ENCODE results near the gene CXCL3.

The CXCL3 gene

DNA sequence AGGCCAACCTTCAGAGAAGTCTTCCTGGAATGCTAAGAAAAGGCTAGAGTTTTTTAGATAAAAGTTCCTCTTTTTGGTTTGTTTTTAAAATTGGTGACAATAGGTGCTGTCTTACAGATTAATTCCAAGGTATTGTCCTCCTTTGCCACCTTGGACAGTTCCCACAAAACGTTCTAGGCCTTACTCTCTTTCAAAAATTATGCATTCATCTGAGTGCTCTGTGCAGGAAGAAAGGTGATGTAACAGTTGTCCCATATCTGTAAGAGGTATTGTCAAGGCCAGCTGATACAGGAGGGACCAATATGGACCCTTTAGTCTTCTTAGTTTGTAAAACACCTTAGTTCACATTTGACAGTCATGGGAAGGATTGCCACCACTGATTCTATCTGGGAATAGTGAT lies 24.2 kb downstream of the CXCL3 start:
- no peak for DNase-seq (ENCODE audit: low read depth, low spot score)

- DNase-seq (ENCODE audit: low read depth, low spot score) = no peak
Observed at GRCh38 chr4:74013264-74013663, 25.2 kb downstream of the CXCL3 start.

- no peak for DNase-seq (ENCODE audit: low read depth, low spot score)
Observed at GRCh38 chr4:74012130-74012529, 26.4 kb downstream of the CXCL3 start.

- DNase-seq (ENCODE audit: low read depth, low spot score) = no peak
Observed at GRCh38 chr4:74009307-74009706, 29.2 kb downstream of the CXCL3 start.

DNA sequence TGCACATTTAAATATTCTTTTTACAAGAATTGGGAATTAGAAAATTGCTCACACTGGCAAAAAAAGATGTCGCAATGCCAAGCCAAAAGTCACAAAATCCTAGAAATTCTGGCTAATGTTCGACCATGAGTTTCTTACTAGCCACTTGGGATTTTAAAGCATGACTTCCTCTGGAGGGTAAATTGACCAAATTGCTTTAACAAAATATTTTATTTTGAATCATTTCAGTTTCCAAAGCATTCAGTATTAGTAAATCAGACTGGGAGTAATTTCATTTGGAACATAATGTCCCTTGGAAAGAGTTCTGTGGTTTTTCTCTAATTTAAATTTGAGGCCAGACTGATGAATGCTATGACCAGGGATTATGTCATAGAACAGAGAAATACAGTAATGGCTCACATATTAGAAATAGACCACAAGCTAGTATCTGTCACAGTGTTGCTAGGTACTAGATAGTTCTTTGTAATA lies 32.4 kb downstream of the CXCL3 start:
- DNase-seq (ENCODE audit: low read depth, low spot score) = no peak

GRCh38 chr4:74005528-74005927 lies 33.0 kb downstream of the CXCL3 start:
- DNase-seq (ENCODE audit: low read depth, low spot score) = no peak

GRCh38 chr4:74004668-74005067 lies 33.8 kb downstream of the CXCL3 start:
- no peak for DNase-seq (ENCODE audit: low read depth, low spot score)

- no peak for DNase-seq (ENCODE audit: low read depth, low spot score)
Observed at GRCh38 chr4:74000301-74000700, 38.2 kb downstream of the CXCL3 start.

GRCh38 chr4:73998040-73999011 lies 40.2 kb downstream of the CXCL3 start, which contains the start of gene CXCL5:
Gene CXCL5 (minus strand): TSS chr4:73998677. CDS start chr4:73998581, 96 bp downstream.
- peak; percentile 68 for DNase-seq (ENCODE audit: low read depth, low spot score)

DNA sequence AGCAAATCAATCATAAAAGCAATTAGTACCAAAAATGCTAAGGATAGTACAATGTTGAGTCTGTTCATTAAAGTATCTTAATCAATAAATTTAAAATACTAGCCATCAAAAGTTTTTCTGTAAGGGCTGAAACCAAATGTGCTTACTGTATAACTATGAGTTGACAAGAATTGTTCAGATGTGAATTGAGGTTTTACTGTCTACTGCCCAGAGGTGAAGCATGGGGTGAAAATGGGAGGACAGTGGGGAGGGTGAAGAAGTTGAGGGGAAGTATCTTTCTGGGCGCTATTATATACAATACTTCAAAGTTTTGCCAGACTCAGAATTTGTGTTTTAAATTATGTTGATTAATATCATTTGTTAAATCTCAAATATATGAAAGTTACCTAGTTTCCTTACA lies 46.4 kb downstream of the CXCL3 start:
- DNase-seq (ENCODE audit: low read depth, low spot score) = no peak

GRCh38 chr4:73991742-73992000 lies 46.8 kb downstream of the CXCL3 start:
- DNase-seq (ENCODE audit: low read depth, low spot score) = no peak

- DNase-seq (ENCODE audit: low read depth, low spot score) = no peak
Observed at GRCh38 chr4:73990988-73991741, 47.3 kb downstream of the CXCL3 start.

DNA sequence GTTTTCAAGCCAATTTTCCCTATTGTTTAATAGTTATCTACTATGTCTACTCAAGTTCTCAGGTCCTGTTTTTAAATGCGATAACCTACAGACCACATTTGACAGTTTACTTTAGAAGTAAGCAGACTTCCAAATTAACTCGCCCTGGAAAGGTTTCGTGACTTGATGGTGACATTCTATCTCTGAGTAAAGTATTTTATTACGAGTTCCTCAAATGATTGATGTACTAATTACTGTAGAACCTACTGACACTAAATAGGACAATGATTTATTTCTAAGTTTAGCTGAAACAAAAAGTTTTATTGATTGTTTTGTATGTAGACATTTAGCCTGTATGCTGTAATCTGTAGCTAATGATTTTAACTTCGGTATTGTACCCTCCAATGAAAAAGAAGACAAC lies 48.6 kb downstream of the CXCL3 start:
- no peak for DNase-seq (ENCODE audit: low read depth, low spot score)

- DNase-seq (ENCODE audit: low read depth, low spot score) = no peak
Observed at GRCh38 chr4:73989031-73989430, 49.5 kb downstream of the CXCL3 start.

DNA sequence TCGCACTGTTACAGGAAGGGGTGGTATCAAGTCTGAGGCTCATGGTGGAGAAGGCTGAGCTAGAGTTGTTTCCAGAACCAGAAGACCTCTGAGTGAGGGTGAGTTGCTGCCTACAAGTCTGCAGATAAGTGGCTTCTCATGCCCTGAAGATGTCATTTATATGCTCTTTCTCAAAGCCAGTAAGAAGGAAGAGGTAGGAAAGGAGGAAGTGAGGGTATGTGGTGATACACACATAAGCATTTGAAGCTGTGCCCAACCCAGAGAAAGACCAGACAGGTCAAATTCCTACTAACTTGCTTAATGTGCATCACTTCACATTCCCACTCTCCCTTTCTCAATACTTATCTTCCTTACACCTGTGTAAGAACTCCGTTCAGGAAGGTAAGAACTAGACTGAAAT lies 50.4 kb downstream of the CXCL3 start, which contains the start of gene PPBP:
Gene PPBP, minus strand, starts transcription at position 130 of the 400 bp plus-strand sequence. Its CDS starts 87 bp downstream, at position 43.
- no peak for DNase-seq (ENCODE audit: low read depth, low spot score)
